H1 (cell line): ENCODE data around the gene AP2B1. TPM values are rescaled to one million over a fixed set of nuclear protein-coding genes. Genes with fewer than 3 reads are reported as not detected.
A peak's percentile ranks its signal among the peaks of the same experiment; 100 is the strongest.

ENCODE experiments used
- CTCF ChIA-PET: fragments of 300-600 bp; sonication (Branson Sonifier 250); formaldehyde crosslinking; loops from one replicate; lab custom pipeline; 2021; ENCODE audit not compliant: partially characterized antibody; lab: Charles Lee
- POLR2A ChIA-PET: fragments of 300-600 bp; sonication (Branson Sonifier 250); formaldehyde crosslinking; loops from one replicate; lab custom pipeline; 2021; ENCODE audit warnings: inconsistent platforms; ENCODE audit not compliant: partially characterized antibody; lab: Charles Lee
- DNase-seq, 2 experiments: peaks; one replicate each; pipeline versions ENCODE4 v3.0.0 to v3.0.0-alpha.2; 2010 to 2022; ENCODE audit warnings: low spot score in 2 of 2, low read depth in 1 of 2, mixed read lengths in 1 of 2
- FAIRE-seq: peaks from 2 replicates; lab custom pipeline; 2011; peaks lifted over from hg19 to GRCh38; lab: Jason Lieb, UNC
- H2AFZ ChIP-seq: 2 replicates; pipeline ENCODE4 v1.8.1; 2012; ENCODE audit warnings: low read length, inconsistent platforms
- H2AK5ac ChIP-seq: 2 replicates; pipeline ENCODE4 v1.6.1; 2013; ENCODE audit warnings: low read depth, low read length
- H2BK120ac ChIP-seq: replicated peaks from 2 replicates; pipeline ENCODE3; 2013; ENCODE audit warnings: low read depth, low read length, inconsistent platforms
- H2BK12ac ChIP-seq: 2 replicates; pipeline ENCODE4 v1.6.1; 2013; ENCODE audit warnings: low read depth, low read length
- H2BK15ac ChIP-seq: 2 replicates; pipeline ENCODE4 v1.6.1; 2013; ENCODE audit warnings: low read length
- H2BK20ac ChIP-seq: 2 replicates; pipeline ENCODE4 v1.6.1; 2013; ENCODE audit warnings: low read length
- H2BK5ac ChIP-seq: 2 replicates; pipeline ENCODE4 v1.6.1; 2013; ENCODE audit warnings: low read depth, low read length
- H3K14ac ChIP-seq: 2 replicates; pipeline ENCODE4 v1.6.1; 2013; ENCODE audit warnings: inconsistent platforms; ENCODE audit not compliant: insufficient read length
- H3K18ac ChIP-seq: 2 replicates; pipeline ENCODE4 v1.6.1; 2013; ENCODE audit warnings: low read length; ENCODE audit errors: extremely low read depth
- H3K23ac ChIP-seq: 2 replicates; pipeline ENCODE4 v1.6.1; 2013; ENCODE audit warnings: inconsistent platforms; ENCODE audit not compliant: insufficient read length
- H3K23me2 ChIP-seq: 2 replicates; pipeline ENCODE4 v1.6.1; 2013; ENCODE audit warnings: low read depth, low read length
- H3K27ac ChIP-seq: 2 replicates; pipeline ENCODE4 v1.6.1; 2011; ENCODE audit warnings: low read depth, low read length, inconsistent platforms
- H3K27me3 ChIP-seq, 4 experiments: replicated peaks in 1 of 4; 1 replicate in 1 of 4; 2 replicates in 3 of 4; pipeline versions ENCODE4 v1.6.1 to v1.8.1; 2011 to 2013; ENCODE audit warnings: low read length in 3 of 4, mild to moderate bottlenecking in 3 of 4, inconsistent platforms in 2 of 4, mixed read lengths in 2 of 4, moderate library complexity in 1 of 4; ENCODE audit not compliant: control insufficient read depth in 3 of 4, insufficient read depth in 3 of 4; ENCODE audit errors: extremely low read depth in 1 of 4
- H3K36me3 ChIP-seq, 4 experiments: 2 replicates each; pipeline versions ENCODE4 v1.6.1 to v1.8.1; 2011 to 2013; ENCODE audit warnings: mild to moderate bottlenecking in 4 of 4, low read length in 3 of 4, moderate library complexity in 2 of 4, control low read depth in 1 of 4, inconsistent platforms in 1 of 4; ENCODE audit not compliant: insufficient read depth in 4 of 4, control insufficient read depth in 2 of 4
- H3K4ac ChIP-seq: replicated peaks from 2 replicates; pipeline ENCODE3; 2013; ENCODE audit warnings: low read length, low read depth, mixed read lengths, inconsistent platforms; ENCODE audit not compliant: insufficient read length
- H3K4me1 ChIP-seq, 4 experiments: replicated peaks in 1 of 4; 1 replicate in 1 of 4; 2 replicates in 3 of 4; pipeline versions ENCODE4 v1.6.1 to v1.8.1; 2011 to 2013; ENCODE audit warnings: low read length in 3 of 4, inconsistent platforms in 2 of 4, mixed read lengths in 1 of 4; ENCODE audit not compliant: insufficient read depth in 4 of 4, control insufficient read depth in 3 of 4
- H3K4me2 ChIP-seq, 2 experiments: 2 replicates each; pipeline versions ENCODE4 v1.6.1 to v1.8.1; 2011 to 2013; ENCODE audit warnings: low read depth in 2 of 2, low read length in 2 of 2, control low read depth in 1 of 2, inconsistent platforms in 1 of 2, mild to moderate bottlenecking in 1 of 2; ENCODE audit not compliant: insufficient read depth in 1 of 2
- H3K4me3 ChIP-seq, 4 experiments: fragments of 200-600, 300-600 bp in 1 of 4; sonication (generic), shearing (Covaris generic), sonication (Bioruptor Twin) in 1 of 4; 2 replicates each; pipeline versions ENCODE4 v1.5.1 to v1.8.1; 2011 to 2016; ENCODE audit warnings: low read length in 4 of 4, low read depth in 3 of 4, control low read depth in 2 of 4, inconsistent platforms in 2 of 4, mild to moderate bottlenecking in 2 of 4, mixed read lengths in 1 of 4, moderate library complexity in 1 of 4; ENCODE audit not compliant: insufficient read depth in 2 of 4; ENCODE audit errors: extremely low read depth in 1 of 4
- H3K56ac ChIP-seq: replicated peaks from 2 replicates; pipeline ENCODE3; 2013; ENCODE audit warnings: low read depth, mild to moderate bottlenecking, mixed read lengths, low read length, inconsistent platforms; ENCODE audit not compliant: insufficient read length
- H3K79me1 ChIP-seq: 2 replicates; pipeline ENCODE4 v1.6.1; 2013; ENCODE audit warnings: low read depth, low read length, control low read depth
- H3K79me2 ChIP-seq, 2 experiments: 2 replicates each; pipeline versions ENCODE4 v1.6.1 to v1.8.1; 2012 to 2013; ENCODE audit warnings: low read length in 2 of 2, mild to moderate bottlenecking in 2 of 2, inconsistent platforms in 1 of 2; ENCODE audit not compliant: insufficient read depth in 2 of 2, control insufficient read depth in 1 of 2
- H3K9ac ChIP-seq, 4 experiments: replicated peaks in 1 of 4; 1 replicate in 1 of 4; 2 replicates in 3 of 4; pipeline versions ENCODE4 v1.6.1 to v1.8.1; 2011 to 2013; ENCODE audit warnings: low read depth in 3 of 4, low read length in 3 of 4, control low read depth in 2 of 4, mild to moderate bottlenecking in 2 of 4, moderate library complexity in 2 of 4, inconsistent platforms in 1 of 4; ENCODE audit errors: extremely low read depth in 1 of 4
- H3K9me3 ChIP-seq, 2 experiments: 2 replicates each; pipeline versions ENCODE4 v1.6.1 to v1.8.1; 2012 to 2013; ENCODE audit warnings: mild to moderate bottlenecking in 2 of 2, moderate library complexity in 2 of 2, control low read depth in 1 of 2, inconsistent platforms in 1 of 2, low read depth in 1 of 2, low read length in 1 of 2, mixed read lengths in 1 of 2; ENCODE audit not compliant: insufficient read depth in 2 of 2
- H4K20me1 ChIP-seq, 2 experiments: replicated peaks in 1 of 2; 2 replicates each; pipeline versions ENCODE3 to v1.8.1; 2011 to 2013; ENCODE audit warnings: inconsistent platforms in 2 of 2, low read length in 2 of 2, mild to moderate bottlenecking in 1 of 2; ENCODE audit not compliant: insufficient read depth in 2 of 2, control insufficient read depth in 1 of 2
- H4K5ac ChIP-seq: 2 replicates; pipeline ENCODE4 v1.6.1; 2013; ENCODE audit warnings: low read length, low read depth, mixed read lengths, inconsistent platforms; ENCODE audit not compliant: insufficient read length
- H4K8ac ChIP-seq: 2 replicates; pipeline ENCODE4 v1.8.0; 2013; ENCODE audit warnings: mild to moderate bottlenecking, moderate library complexity, low read length, inconsistent platforms; ENCODE audit not compliant: insufficient read depth; ENCODE audit errors: extremely low read depth
- H4K91ac ChIP-seq: replicated peaks from 2 replicates; pipeline ENCODE3; 2013; ENCODE audit warnings: low read length, mixed read lengths, inconsistent platforms; ENCODE audit not compliant: insufficient read length
- BCL11A ChIP-seq, 2 experiments: IDR thresholded peaks; one replicate each; pipeline ENCODE4 v1.6.1; 2011; ENCODE audit warnings: low read depth in 2 of 2, low read length in 2 of 2, mild to moderate bottlenecking in 2 of 2
- CEBPB ChIP-seq: IDR thresholded peaks from 2 replicates; pipeline ENCODE4 v1.6.1; 2012; ENCODE audit warnings: low read depth, low read length
- EGR1 ChIP-seq: IDR thresholded peaks from 2 replicates; pipeline ENCODE4 v1.6.1; 2011; ENCODE audit warnings: low read depth, low read length, borderline replicate concordance
- EZH2 ChIP-seq: fragments of 200-600 bp; sonication (generic); IDR thresholded peaks from 2 replicates; pipeline ENCODE4 v1.7.1; 2012; ENCODE audit warnings: low read depth, mild to moderate bottlenecking, moderate library complexity, low read length, inconsistent platforms; ENCODE audit not compliant: severe bottlenecking
- GTF2F1 ChIP-seq: IDR thresholded peaks from 2 replicates; pipeline ENCODE4 v1.6.1; 2012; ENCODE audit warnings: low read depth, low read length, improper control_type of control experiment, borderline replicate concordance
- HDAC2 ChIP-seq, 2 experiments: fragments of 300-600 bp in 1 of 2; sonication (generic) in 1 of 2; IDR thresholded peaks; 2 replicates each; pipeline ENCODE4 v1.6.1; 2011 to 2012; ENCODE audit warnings: low read depth in 2 of 2, low read length in 2 of 2, mild to moderate bottlenecking in 2 of 2, moderate library complexity in 2 of 2, borderline replicate concordance in 1 of 2, inconsistent platforms in 1 of 2
- PHF8 ChIP-seq: fragments of 200-600 bp; sonication (generic); conservative IDR thresholded peaks from 2 replicates; pipeline ENCODE4 v1.7.1; 2012; ENCODE audit warnings: low read depth, mild to moderate bottlenecking, inconsistent platforms, low read length, moderate library complexity
- SP2 ChIP-seq: IDR thresholded peaks from 2 replicates; pipeline ENCODE4 v1.6.1; 2012; ENCODE audit warnings: mild to moderate bottlenecking, low read length, inconsistent platforms
- SP4 ChIP-seq: IDR thresholded peaks from 2 replicates; pipeline ENCODE4 v1.6.1; 2012; ENCODE audit warnings: low read length, inconsistent platforms
- TAF1 ChIP-seq: IDR thresholded peaks from 2 replicates; pipeline ENCODE4 v1.6.1; 2011; ENCODE audit warnings: mild to moderate bottlenecking, low read depth, low read length
- TEAD4 ChIP-seq: IDR thresholded peaks from 2 replicates; pipeline ENCODE4 v1.6.1; 2012; ENCODE audit warnings: low read depth, low read length, inconsistent platforms, mixed read lengths
- WGBS, 2 experiments: shearing (Covaris generic) in 1 of 2; methylation state at CpG; one replicate each; pipeline versions ENCODE4 v1.1.6 to v1.1.7; 2013 to 2015; ENCODE audit warnings: low lambda C conversion rate in 2 of 2, mixed read lengths in 2 of 2, inconsistent platforms in 1 of 2, low coverage in 1 of 2, missing lambda C conversion rate in 1 of 2; ENCODE audit not compliant: insufficient replicate concordance in 2 of 2, insufficient coverage in 1 of 2, insufficient read length in 1 of 2; ENCODE audit errors: extremely low coverage in 1 of 2, missing lambda C conversion rate in 1 of 2; 5-methylcytosine and 5-hydroxymethylcytosine counted together
- polyA plus RNA-seq, 7 experiments: library from polyadenylated mRNA; depleted of rRNA in 3 of 7; stranded (reverse) in 5 of 7; unstranded in 2 of 7; fragments of >200 nt in 5 of 7; fragments of 200-250 nt in 2 of 7; gene quantifications; 1 replicate in 5 of 7; 2 replicates in 1 of 7; 4 replicates in 1 of 7; pipeline versions ENCODE4 v1.2.1 to v1.2.3, GENCODE V29; 2011 to 2013; ENCODE audit warnings: missing spikeins in 2 of 7, mixed read lengths in 2 of 7
- total RNA-seq: library from RNA; stranded (reverse); fragmentation: NEBNext Ultra II Directional; extraction: Animal tissue kit (Norgen Biotek cat#: 25700); gene quantifications from 2 replicates; pipeline ENCODE4 v1.2.1, GENCODE V29; 2021
- TF ChIP-seq, protein P1 (sequence below): IDR thresholded peaks from 2 replicates; pipeline ENCODE4 v1.6.1; 2011; ENCODE audit warnings: low read depth, mild to moderate bottlenecking, low read length; ENCODE audit not compliant: insufficient read depth

The AP2B1 gene
- total and polyA plus RNA-seq, 2 of the 8 experiments (the other 6 are each of a cell fraction or from before 2014, with no cell fraction given) = 95.5 to 199 TPM

DNA sequence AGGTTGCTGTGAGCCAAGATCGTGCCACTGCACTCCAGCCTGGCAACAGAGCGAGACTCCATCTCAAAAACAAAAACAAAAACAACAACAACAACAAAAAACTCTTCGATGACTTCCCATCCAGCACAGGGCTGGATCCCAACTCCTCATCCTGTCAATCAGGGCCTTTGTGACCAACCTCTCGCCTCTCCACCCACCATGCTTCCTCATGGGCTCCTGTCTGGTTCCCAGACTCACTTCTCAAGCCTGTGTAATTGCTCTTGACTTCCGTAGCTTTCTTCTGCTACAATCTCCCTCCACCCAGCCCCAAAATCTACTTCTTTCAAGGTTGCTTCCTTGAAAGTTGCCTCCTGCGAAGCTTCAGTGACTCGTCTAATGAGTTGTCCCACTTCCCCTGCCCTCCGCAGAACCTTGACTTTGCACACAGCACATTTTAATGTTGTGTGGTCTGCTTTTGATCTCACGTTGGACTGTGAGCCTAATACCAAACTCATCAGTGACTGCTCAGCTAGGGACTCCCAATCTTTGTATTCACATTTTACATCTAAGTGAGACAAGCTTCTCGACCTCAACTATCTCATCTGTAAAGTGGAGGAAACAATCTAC is 143.4 kb downstream of the AP2B1 start:
- H2BK5ac ChIP-seq = no peak overlapping the region
- no peak overlapping the region for H3K18ac ChIP-seq
- H3K27ac ChIP-seq = no peak overlapping the region
- H2AK5ac ChIP-seq = no peak overlapping the region
- H3K9ac ChIP-seq = no peak overlapping the region
- no peak overlapping the region for H3K4ac ChIP-seq
- H2BK20ac ChIP-seq = 0 out of 2 replicates have a peak overlapping the region, but pooled peaks have one; percentile 48
- WGBS, 2 experiments = 92% methylated on average over 10 of the region's 10 CpGs; no CpG with 5 or more reads in 1 of the 2 experiments
- H3K27me3 ChIP-seq = peaks cover 0 to 8% (median 5%) of the 10 kb centered on the region in 4 experiments; a peak in 4 of 7 replicates
- peak overlapping the region in 1 of 2 experiments; percentile 98; a peak in 2 of 4 replicates for H3K4me2 ChIP-seq
- H3K79me1 ChIP-seq = peaks cover 2% of the 10 kb centered on the region; the same call in 1 of the 2 replicates
- H2BK15ac ChIP-seq = peak overlapping the region; percentile 81; the same call in 1 of the 2 replicates
- H4K8ac ChIP-seq = no peak overlapping the region
- FAIRE-seq = no peak
- H3K56ac ChIP-seq = no peak overlapping the region
- DNase-seq = no peak
- H3K14ac ChIP-seq = no peak overlapping the region
- H3K4me3 ChIP-seq = no peak overlapping the region
- H3K79me2 ChIP-seq = no peaks in the 10 kb centered on the region
- H2BK120ac ChIP-seq = no peak overlapping the region
- H3K4me1 ChIP-seq = peaks cover 7 to 28% (median 8%) of the 10 kb centered on the region in 4 experiments; a peak in 6 of 7 replicates
- H4K5ac ChIP-seq = no peak overlapping the region
- no peaks in the 10 kb centered on the region for H3K36me3 ChIP-seq
- no peak overlapping the region for H4K91ac ChIP-seq
- CTCF ChIA-PET = interaction anchor here (0.7 to 9.8 kb wide), 10 partner anchors 8 to 145 kb away, joined by 3 to 45 read pairs (median 4); no protein-coding TSS in a partner anchor
- no peak overlapping the region for H2AFZ ChIP-seq
- H4K20me1 ChIP-seq = peaks cover 5 to 13% of the 10 kb centered on the region in 2 experiments
- H3K9me3 ChIP-seq = no peaks in the 10 kb centered on the region
- peaks cover 9% of the 10 kb centered on the region; the same call in 1 of the 2 replicates for H3K23me2 ChIP-seq
- H3K23ac ChIP-seq = no peak overlapping the region
- POLR2A ChIA-PET = interaction anchor here (1.2 to 3.7 kb wide), 3 partner anchors 9 to 78 kb away, joined by 3 to 16 read pairs (median 6); partner anchors contain the start of gene TAF15
- no peak overlapping the region for H2BK12ac ChIP-seq
- TF ChIP-seq SP4 (no peak), TEAD4 (no peak), EGR1 (no peak), CEBPB (no peak), SP2 (no peak), PHF8 (no peak), HDAC2 (IDR thresholded peaks at IDR 0.05; ENCODE audit: borderline replicate concordance in 1 of 2, low read depth in 2 of 2, low read length in 2 of 2) (no peak), BCL11A (IDR thresholded peaks at IDR 0.05; ENCODE audit: low read depth in 2 of 2, low read length in 2 of 2) (no peak), EZH2 (no peak), GTF2F1 (no peak), TAF1 (no peak)
- TF ChIP-seq, protein P1, sequence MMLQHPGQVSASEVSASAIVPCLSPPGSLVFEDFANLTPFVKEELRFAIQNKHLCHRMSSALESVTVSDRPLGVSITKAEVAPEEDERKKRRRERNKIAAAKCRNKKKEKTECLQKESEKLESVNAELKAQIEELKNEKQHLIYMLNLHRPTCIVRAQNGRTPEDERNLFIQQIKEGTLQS = no peak
